Urinary bladder (tissue), 4 donors: ENCODE data around the gene GMDS. TPM values are rescaled to one million over a fixed set of nuclear protein-coding genes. Genes with fewer than 3 reads are reported as not detected.

Experiments used
- DNase-seq: peaks from one replicate; pipeline ENCODE4 v3.0.0-alpha.2; 2015; ENCODE audit errors: extremely low spot score
- H3K27ac ChIP-seq: one replicate; pipeline ENCODE4 v1.5.1; 2013; ENCODE audit warnings: low read depth, mild to moderate bottlenecking, moderate library complexity
- H3K36me3 ChIP-seq: one replicate; pipeline ENCODE4 v1.6.1; 2013; ENCODE audit warnings: mild to moderate bottlenecking, moderate library complexity; ENCODE audit not compliant: insufficient read depth
- H3K4me1 ChIP-seq: one replicate; pipeline ENCODE4 v1.6.1; 2013; ENCODE audit warnings: mild to moderate bottlenecking, moderate library complexity; ENCODE audit not compliant: insufficient read depth
- H3K4me3 ChIP-seq: one replicate; pipeline ENCODE4 v1.5.1; 2013; ENCODE audit warnings: low read depth, low read length
- WGBS: extraction: QIAGEN DNeasy Blood & Tissue Kit; methylation state at CpG from one replicate; pipeline ENCODE4 v1.1.7; 2013; 5-methylcytosine and 5-hydroxymethylcytosine counted together
- polyA plus RNA-seq: library from polyadenylated mRNA; stranded (reverse); fragments of 200-250 nt; gene quantifications from one replicate; pipeline ENCODE4 v1.2.3, GENCODE V29; 2013
- total RNA-seq: library from RNA; depleted of rRNA; stranded (reverse); fragments of >200 nt; gene quantifications from one replicate; pipeline ENCODE4 v1.2.3, GENCODE V29; 2014
- donor health status: healthy with polysubstance abuse.
- donor health status: healthy.

The GMDS gene
- total and polyA plus RNA-seq, 2 donors: 7.5 to 10.7 TPM

- 75% methylated on average over 17 of the region's 17 CpGs for whole genome bisulfite sequencing
- peak; percentile 62 for DNase-seq
These were observed 442.7 kb downstream of the GMDS start for GRCh38 chr6:1802491-1803395.

GRCh38 chr6:1801401-1801800 lies 444.0 kb downstream of the GMDS start:
- Histone ChIP-seq H3K4me1 (no peaks in the 10 kb centered on the region), H3K36me3 (no peaks in the 10 kb centered on the region), H3K4me3 (no peak overlapping the region), H3K27ac (no peak overlapping the region)
- no peak for DNase-seq
- 75% methylated on average over 7 of the region's 7 CpGs for WGBS

More at GRCh38 chr6:1802491-1803395, 442.7 kb downstream of the GMDS start:
- Histone ChIP-seq H3K4me1 (no peaks in the 10 kb centered on the region), H3K4me3 (no peak overlapping the region), H3K36me3 (no peaks in the 10 kb centered on the region), H3K27ac (no peak overlapping the region)

GRCh38 chr6:1800845-1801244 lies 444.6 kb downstream of the GMDS start:
- no peaks in the 10 kb centered on the region for H3K4me1 ChIP-seq
- no peak for DNase-seq
- no peak overlapping the region for H3K4me3 ChIP-seq
- H3K27ac ChIP-seq: no peak overlapping the region
- no peaks in the 10 kb centered on the region for H3K36me3 ChIP-seq
- 78% methylated on average over 4 of the region's 4 CpGs for WGBS

GRCh38 chr6:1798965-1799325 lies 446.5 kb downstream of the GMDS start:
- H3K27ac ChIP-seq: no peak overlapping the region
- no peaks in the 10 kb centered on the region for H3K36me3 ChIP-seq
- no peak for DNase-seq
- no peak overlapping the region for H3K4me3 ChIP-seq
- H3K4me1 ChIP-seq: no peaks in the 10 kb centered on the region
- WGBS: 89% methylated on average over 8 of the region's 8 CpGs

GRCh38 chr6:1798303-1798964 lies 447.0 kb downstream of the GMDS start:
- DNase-seq: no peak
- no peak overlapping the region for H3K4me3 ChIP-seq
- no peaks in the 10 kb centered on the region for H3K4me1 ChIP-seq
- 81% methylated on average over 9 of the region's 9 CpGs for WGBS
- no peaks in the 10 kb centered on the region for H3K36me3 ChIP-seq
- H3K27ac ChIP-seq: no peak overlapping the region

GRCh38 chr6:1797801-1798200 lies 447.6 kb downstream of the GMDS start:
- no peak for DNase-seq
- Histone ChIP-seq H3K4me1 (no peaks in the 10 kb centered on the region), H3K27ac (no peak overlapping the region), H3K4me3 (no peak overlapping the region), H3K36me3 (no peaks in the 10 kb centered on the region)
- WGBS: 88% methylated on average over 1 of the region's 1 CpG

GRCh38 chr6:1796706-1797529 lies 448.5 kb downstream of the GMDS start:
- Histone ChIP-seq H3K27ac (no peak overlapping the region), H3K4me3 (no peak overlapping the region), H3K36me3 (no peaks in the 10 kb centered on the region), H3K4me1 (no peaks in the 10 kb centered on the region)
- 93% methylated on average over 8 of the region's 8 CpGs for WGBS
- no peak for DNase-seq

GRCh38 chr6:1795910-1796309 lies 449.5 kb downstream of the GMDS start:
- H3K4me3 ChIP-seq: no peak overlapping the region
- 89% methylated on average over 4 of the region's 4 CpGs for WGBS
- no peaks in the 10 kb centered on the region for H3K36me3 ChIP-seq
- no peak overlapping the region for H3K27ac ChIP-seq
- H3K4me1 ChIP-seq: no peaks in the 10 kb centered on the region
- no peak for DNase-seq

- no peak overlapping the region for H3K27ac ChIP-seq
- H3K36me3 ChIP-seq: no peaks in the 10 kb centered on the region
- H3K4me1 ChIP-seq: no peaks in the 10 kb centered on the region
- H3K4me3 ChIP-seq: no peak overlapping the region
- no peak for DNase-seq
- WGBS: 64% methylated on average over 3 of the region's 3 CpGs
These were observed 452.4 kb downstream of the GMDS start for GRCh38 chr6:1792989-1793388.

GRCh38 chr6:1790684-1791083 lies 454.7 kb downstream of the GMDS start:
- Histone ChIP-seq H3K36me3 (no peaks in the 10 kb centered on the region), H3K4me3 (no peak overlapping the region), H3K27ac (no peak overlapping the region), H3K4me1 (no peaks in the 10 kb centered on the region)
- WGBS: 96% methylated on average over 3 of the region's 3 CpGs
- no peak for DNase-seq

- H3K4me1 ChIP-seq: no peaks in the 10 kb centered on the region
- DNase-seq: no peak
- no peak overlapping the region for H3K27ac ChIP-seq
- 89% methylated on average over 4 of the region's 4 CpGs for WGBS
- no peaks in the 10 kb centered on the region for H3K36me3 ChIP-seq
- no peak overlapping the region for H3K4me3 ChIP-seq
These were observed 456.3 kb downstream of the GMDS start for GRCh38 chr6:1789092-1789491.

GRCh38 chr6:1787894-1788293 lies 457.5 kb downstream of the GMDS start:
- no peak for DNase-seq
- no peak overlapping the region for H3K27ac ChIP-seq

More at GRCh38 chr6:1787894-1788293, 457.5 kb downstream of the GMDS start:
- no peaks in the 10 kb centered on the region for H3K4me1 ChIP-seq
- H3K4me3 ChIP-seq: no peak overlapping the region
- 79% methylated on average over 8 of the region's 8 CpGs for WGBS
- H3K36me3 ChIP-seq: no peaks in the 10 kb centered on the region
